DOHH2 (cell line): Measurements from ENCODE around the gene TLK2.
"Not testable (repeated sequence)": the region's sequence is repeated elsewhere in the genome, so short reads cannot be mapped to it uniquely, and the experiment has no call there.

Source experiments
- H3F3A ChIP-seq: fragments of 200-600 bp; sonication (generic), shearing (Covaris generic); 2 replicates; pipeline ENCODE4 v1.6.0; 2016; ENCODE audit warnings: antibody characterized with exemption, mild to moderate bottlenecking; ENCODE audit not compliant: control insufficient read depth, insufficient read depth
- H3K27ac ChIP-seq: fragments of 200-600 bp; sonication (generic); 2 replicates; pipeline ENCODE4 v1.5.1; 2014; ENCODE audit warnings: low read depth, mild to moderate bottlenecking, low read length, moderate library complexity
- H3K27me3 ChIP-seq: fragments of 200-600 bp; sonication (generic); 2 replicates; pipeline ENCODE4 v1.6.1; 2014; ENCODE audit warnings: mild to moderate bottlenecking, low read length, mixed read lengths; ENCODE audit not compliant: control insufficient read depth
- H3K36me3 ChIP-seq: fragments of 200-600 bp; sonication (generic); 2 replicates; pipeline ENCODE4 v1.6.1; 2014; ENCODE audit warnings: mild to moderate bottlenecking, low read length, moderate library complexity, mixed read lengths; ENCODE audit not compliant: control insufficient read depth
- H3K4me1 ChIP-seq: fragments of 200-600 bp; sonication (generic); 2 replicates; pipeline ENCODE4 v1.6.1; 2014; ENCODE audit warnings: mild to moderate bottlenecking, low read length, mixed read lengths; ENCODE audit not compliant: control insufficient read depth
- H3K4me2 ChIP-seq: fragments of 200-600 bp; sonication (generic); 2 replicates; pipeline ENCODE4 v1.6.0; 2014; ENCODE audit warnings: mild to moderate bottlenecking, low read length, moderate library complexity
- H3K4me3 ChIP-seq: fragments of 200-600 bp; sonication (generic); 2 replicates; pipeline ENCODE4 v1.5.1; 2014; ENCODE audit warnings: mild to moderate bottlenecking, low read length, mixed read lengths
- H3K79me2 ChIP-seq: fragments of 200-600 bp; sonication (generic); 2 replicates; pipeline ENCODE4 v1.6.1; 2014; ENCODE audit warnings: mild to moderate bottlenecking, low read length, mixed read lengths; ENCODE audit not compliant: control insufficient read depth
- H3K9me2 ChIP-seq: fragments of 200-600 bp; sonication (generic); replicated peaks from 2 replicates; pipeline ENCODE4 v1.6.1; 2014; ENCODE audit warnings: mild to moderate bottlenecking, low read length, mixed read lengths; ENCODE audit not compliant: control insufficient read depth
- H3K9me3 ChIP-seq: fragments of 200-600 bp; sonication (generic); 2 replicates; pipeline ENCODE4 v1.6.1; 2014; ENCODE audit warnings: antibody characterized with exemption, low read length, mixed read lengths; ENCODE audit not compliant: control insufficient read depth, insufficient read depth
- H4K20me1 ChIP-seq: fragments of 200-600 bp; sonication (generic); 2 replicates; pipeline ENCODE4 v1.6.0; 2014; ENCODE audit warnings: low read depth, mild to moderate bottlenecking, antibody characterized with exemption, low read length, moderate library complexity; ENCODE audit not compliant: control insufficient read depth, insufficient read depth
- EZH2phosphoT487 ChIP-seq: fragments of 200-600 bp; sonication (generic); IDR thresholded peaks from 2 replicates; pipeline ENCODE4 v1.6.1; 2017; ENCODE audit warnings: borderline replicate concordance, mild to moderate bottlenecking, antibody characterized with exemption, low read length, moderate library complexity, mixed read lengths
- TF ChIP-seq, protein P1 (sequence below): fragments of 200-600 bp; sonication (generic); IDR thresholded peaks from one replicate; pipeline ENCODE4 v1.5.1; 2014; ENCODE audit warnings: antibody characterized with exemption, mild to moderate bottlenecking, low read depth, low read length; ENCODE audit not compliant: poor library complexity, severe bottlenecking

Gene TLK2

DNA sequence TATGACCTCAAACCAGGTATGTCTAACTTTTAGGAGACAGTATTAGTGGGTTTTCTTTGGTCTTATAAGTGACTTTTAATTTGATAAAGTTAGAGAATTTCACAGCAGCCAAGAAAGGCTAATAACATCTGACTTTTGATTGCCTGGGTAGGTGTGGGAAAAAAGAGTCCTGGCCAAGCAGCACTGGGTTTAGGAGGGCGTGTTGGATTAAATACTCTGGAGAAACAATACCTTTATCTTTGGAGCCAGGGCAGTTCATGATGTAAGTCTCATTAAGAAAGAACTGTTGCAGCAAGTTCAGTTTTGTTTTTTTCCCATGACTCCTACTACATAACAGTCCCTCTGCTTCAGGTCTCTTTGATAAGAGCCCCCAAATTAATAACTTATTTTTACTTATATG is 122.2 kb downstream of the TLK2 start:
- Histone ChIP-seq H3K9me2 (no peaks in the 10 kb centered on the region), H3K4me2 (no peak overlapping the region), H3F3A (no peaks in the 10 kb centered on the region), H3K9me3 (no peaks in the 10 kb centered on the region), H3K36me3 (peaks cover 72% of the 10 kb centered on the region), H3K4me3 (no peak overlapping the region), H3K79me2 (no peaks in the 10 kb centered on the region), H3K27ac (no peak overlapping the region), H3K27me3 (no peaks in the 10 kb centered on the region), H3K4me1 (no peaks in the 10 kb centered on the region), H4K20me1 (no peaks in the 10 kb centered on the region)
- TF ChIP-seq, protein P1, sequence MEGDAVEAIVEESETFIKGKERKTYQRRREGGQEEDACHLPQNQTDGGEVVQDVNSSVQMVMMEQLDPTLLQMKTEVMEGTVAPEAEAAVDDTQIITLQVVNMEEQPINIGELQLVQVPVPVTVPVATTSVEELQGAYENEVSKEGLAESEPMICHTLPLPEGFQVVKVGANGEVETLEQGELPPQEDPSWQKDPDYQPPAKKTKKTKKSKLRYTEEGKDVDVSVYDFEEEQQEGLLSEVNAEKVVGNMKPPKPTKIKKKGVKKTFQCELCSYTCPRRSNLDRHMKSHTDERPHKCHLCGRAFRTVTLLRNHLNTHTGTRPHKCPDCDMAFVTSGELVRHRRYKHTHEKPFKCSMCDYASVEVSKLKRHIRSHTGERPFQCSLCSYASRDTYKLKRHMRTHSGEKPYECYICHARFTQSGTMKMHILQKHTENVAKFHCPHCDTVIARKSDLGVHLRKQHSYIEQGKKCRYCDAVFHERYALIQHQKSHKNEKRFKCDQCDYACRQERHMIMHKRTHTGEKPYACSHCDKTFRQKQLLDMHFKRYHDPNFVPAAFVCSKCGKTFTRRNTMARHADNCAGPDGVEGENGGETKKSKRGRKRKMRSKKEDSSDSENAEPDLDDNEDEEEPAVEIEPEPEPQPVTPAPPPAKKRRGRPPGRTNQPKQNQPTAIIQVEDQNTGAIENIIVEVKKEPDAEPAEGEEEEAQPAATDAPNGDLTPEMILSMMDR, result no peak
- no peak for TF ChIP-seq EZH2phosphoT487

DNA sequence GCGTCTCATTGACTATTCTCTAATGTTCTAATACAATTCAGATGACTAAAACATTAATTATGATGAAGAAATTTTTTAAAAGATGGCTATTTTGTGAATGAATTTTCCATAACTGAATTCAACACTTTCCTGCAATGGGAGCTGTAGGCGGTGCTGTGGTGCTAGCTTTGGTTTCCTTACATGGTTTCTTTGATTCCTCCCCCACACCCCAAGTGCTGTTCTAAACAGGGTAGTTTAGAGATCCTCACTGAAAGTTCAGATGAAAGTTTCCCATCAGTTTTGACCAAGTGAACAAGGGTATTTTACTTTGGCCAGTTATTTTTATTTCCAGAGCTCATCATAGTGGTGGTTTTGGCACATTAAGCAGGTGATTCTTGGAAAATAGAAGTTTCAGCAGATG is 122.8 kb downstream of the TLK2 start:
- Histone ChIP-seq H3K27ac (no peak overlapping the region), H3K4me3 (no peak overlapping the region), H3K9me2 (no peaks in the 10 kb centered on the region), H3K9me3 (no peaks in the 10 kb centered on the region), H3K4me1 (no peaks in the 10 kb centered on the region), H3K27me3 (no peaks in the 10 kb centered on the region), H4K20me1 (no peaks in the 10 kb centered on the region), H3K4me2 (no peak overlapping the region), H3F3A (no peaks in the 10 kb centered on the region), H3K79me2 (no peaks in the 10 kb centered on the region), H3K36me3 (peaks cover 71% of the 10 kb centered on the region)
- TF ChIP-seq, protein P1, result no peak
- TF ChIP-seq EZH2phosphoT487, result no peak

DNA sequence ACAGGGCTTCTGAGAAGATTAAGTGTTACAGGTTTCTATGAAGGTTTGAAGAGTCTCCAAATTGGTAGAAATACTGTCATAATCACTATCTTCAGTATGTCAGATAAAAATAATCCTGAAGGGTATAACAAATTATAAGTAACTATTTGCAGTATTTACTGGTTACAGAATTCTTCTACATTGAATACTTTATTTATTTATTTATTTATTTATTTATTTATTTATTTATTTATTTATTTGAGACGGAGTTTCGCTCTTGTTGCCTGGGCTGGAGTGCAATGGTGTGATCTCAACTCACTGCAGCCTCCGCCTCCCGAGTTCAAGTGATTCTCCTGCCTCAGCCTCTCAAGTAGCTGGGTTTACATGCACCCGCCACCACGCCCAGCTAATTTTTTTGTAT is 125.2 kb downstream of the TLK2 start:
- H3K4me2 ChIP-seq, H3K79me2 ChIP-seq, H3F3A ChIP-seq, H3K9me3 ChIP-seq, H3K27ac ChIP-seq, H4K20me1 ChIP-seq, H3K4me3 ChIP-seq, H3K4me1 ChIP-seq, H3K9me2 ChIP-seq, H3K27me3 ChIP-seq: not testable (repeated sequence)
- H3K36me3 ChIP-seq, result peaks cover 77% of the 10 kb centered on the region

DNA sequence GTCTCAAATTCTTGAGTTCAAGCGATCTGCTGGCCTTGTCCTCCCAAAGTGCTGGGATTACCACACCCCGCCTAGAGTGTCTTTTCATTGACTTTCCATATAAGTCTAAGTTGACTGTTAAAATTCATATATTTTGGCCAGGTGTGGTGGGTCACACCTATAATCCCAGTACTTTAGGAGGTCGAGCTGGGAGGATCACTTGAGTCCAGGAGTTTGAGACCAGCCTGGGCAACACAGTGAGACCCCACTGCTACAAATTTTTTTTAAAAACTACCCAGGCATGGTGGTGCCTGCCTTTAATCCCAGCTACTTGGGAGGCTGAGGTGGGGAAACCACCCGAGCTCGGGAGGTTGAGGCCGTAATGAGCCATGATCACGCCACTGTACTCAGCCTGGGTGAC is 127.0 kb downstream of the TLK2 start:
- Histone ChIP-seq H3K9me3 (no peaks in the 10 kb centered on the region), H3K9me2 (no peaks in the 10 kb centered on the region), H4K20me1 (no peaks in the 10 kb centered on the region), H3K27ac (no peak overlapping the region), H3K36me3 (peaks cover 79% of the 10 kb centered on the region), H3K4me2 (no peak overlapping the region), H3K79me2 (no peaks in the 10 kb centered on the region), H3F3A (no peaks in the 10 kb centered on the region), H3K4me1 (no peaks in the 10 kb centered on the region), H3K27me3 (no peaks in the 10 kb centered on the region), H3K4me3 (no peak overlapping the region)
- TF ChIP-seq, protein P1, result no peak
- TF ChIP-seq EZH2phosphoT487, result no peak
